ENCODE measurements around the gene STK32B.
"Not testable (repeated sequence)": the region's sequence is repeated elsewhere in the genome, so short reads cannot be mapped to it uniquely, and the experiment has no call there.

The STK32B gene

DNA sequence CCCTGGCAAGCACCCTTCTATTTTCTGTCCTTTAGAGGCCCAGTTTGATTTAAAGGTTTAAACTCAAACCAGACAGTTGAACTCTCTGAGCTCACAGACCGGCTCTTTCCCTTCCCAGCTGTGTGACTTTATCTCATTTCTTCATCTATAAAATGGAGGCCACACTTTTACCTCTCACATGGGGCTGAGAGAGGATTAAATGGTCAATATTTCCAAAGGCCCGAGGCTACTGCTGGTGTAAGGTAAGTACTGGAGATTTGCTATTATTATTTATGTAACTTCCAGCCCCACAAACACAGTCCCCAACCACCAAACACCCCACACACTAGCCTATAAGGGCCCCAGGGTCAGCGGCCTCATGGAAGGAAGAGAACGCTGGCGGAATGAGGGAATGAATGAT, 18.5 kb upstream of the STK32B start:
- DNase-seq: no peak

DNA sequence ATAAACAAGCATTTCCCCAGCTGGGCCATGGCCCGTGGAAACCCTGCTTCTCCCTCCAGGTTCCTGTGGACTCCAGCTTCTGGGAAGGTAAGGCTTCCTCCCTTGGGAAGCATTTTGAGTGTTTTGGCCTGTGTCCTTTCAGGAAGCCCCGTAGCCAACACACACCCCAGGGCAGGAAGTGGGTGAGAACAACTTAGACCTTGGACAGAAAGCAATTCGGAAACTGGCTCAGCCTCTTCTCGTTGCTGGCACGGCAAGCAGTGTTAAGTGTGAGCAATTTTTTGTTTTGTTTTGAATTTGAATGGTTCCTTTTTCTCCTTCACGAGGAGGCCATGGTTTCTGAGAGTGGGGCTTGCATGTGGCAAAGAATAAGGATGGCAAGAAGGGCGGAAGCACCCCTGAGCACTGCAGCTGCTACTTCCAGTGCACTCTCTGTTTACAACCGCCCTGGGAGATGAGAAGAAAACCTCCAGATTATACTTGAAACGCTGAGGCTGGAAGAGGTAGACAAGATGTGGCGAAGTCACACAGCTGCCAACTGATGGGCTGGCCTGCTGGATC, 17.9 kb upstream of the STK32B start:
- no peak for DNase-seq

DNA sequence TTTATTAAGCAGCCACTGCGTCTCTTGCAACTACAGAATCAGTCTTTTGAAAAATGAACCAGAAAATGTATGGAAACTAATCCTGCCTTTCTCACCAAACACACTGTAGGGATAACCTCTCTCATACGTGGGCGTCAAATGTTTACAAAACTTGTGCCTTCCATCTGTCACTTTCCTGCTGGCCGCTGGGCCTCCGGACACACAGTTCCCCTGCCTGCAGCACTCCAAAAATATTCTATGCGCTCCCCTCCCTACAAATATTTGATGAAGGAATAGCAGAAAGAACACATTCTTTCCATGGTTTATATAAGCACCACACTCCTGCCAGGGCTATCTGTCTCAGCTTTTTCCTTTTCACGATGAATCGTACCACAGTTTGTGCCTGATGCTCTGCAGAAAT, 17.1 kb upstream of the STK32B start:
- DNase-seq: no peak

DNA sequence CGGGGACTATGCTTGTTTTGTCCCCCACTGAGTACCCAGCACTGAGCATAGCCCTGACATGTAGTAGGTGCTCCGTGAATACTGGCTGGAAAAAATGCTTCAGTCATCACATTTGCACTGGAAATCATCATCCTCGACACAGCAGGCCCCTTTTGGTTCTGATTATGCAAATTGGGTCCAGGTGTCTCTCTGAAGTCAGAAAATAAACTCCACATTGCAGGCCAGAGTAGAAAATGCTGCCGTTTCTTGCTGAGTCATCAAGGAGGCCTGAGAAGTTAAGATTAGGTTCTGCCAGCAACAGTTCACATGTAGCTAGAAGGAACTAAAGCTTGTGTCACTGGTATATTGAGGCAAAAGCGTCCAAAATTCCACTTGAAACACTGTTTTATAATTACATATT, 15.0 kb upstream of the STK32B start:
- DNase-seq: no peak

DNA sequence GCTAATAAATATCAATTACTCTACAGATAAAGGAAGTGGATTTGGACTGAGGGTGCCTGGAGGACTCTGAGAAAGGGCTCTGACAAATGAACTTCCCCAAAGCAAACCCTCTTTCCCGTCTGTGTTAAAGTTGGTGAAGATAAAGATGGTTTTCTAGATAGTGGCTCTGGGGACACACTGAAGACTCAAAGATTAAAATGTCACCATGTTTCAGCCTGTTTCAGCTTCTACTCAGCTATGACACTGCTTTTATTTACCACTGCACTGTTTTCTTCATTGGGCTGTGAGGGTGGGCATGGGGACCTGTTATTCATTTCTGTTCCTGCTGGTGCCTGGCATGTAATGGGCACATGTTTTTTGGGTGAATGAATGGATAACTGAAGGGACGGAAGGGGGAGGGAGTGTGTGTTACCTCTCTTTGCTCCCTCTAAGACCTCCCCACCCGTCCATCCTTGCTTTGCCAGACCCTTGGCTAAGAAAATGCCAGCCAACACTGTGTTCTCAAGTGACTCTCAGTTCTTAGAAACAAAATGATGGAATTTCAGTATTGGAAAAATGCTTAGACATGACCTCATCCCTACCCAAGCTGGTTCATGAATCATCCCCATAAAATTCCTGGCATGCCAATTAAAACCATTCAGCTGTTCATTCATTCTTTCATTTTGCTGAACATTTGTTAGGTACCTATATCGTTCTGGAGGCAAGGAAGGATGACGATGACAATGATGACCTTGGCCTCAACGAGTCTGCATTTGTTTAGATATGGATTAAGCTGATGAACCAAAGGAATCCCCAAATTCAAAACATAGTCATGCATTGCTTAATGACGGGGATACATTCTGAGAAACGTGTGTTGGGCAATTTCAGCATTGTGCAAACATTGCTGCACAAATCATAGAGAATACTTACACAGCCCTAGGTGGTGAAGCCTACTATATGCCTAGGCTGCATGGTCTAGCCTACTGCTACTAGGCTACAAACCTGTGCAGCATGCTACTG, 13.4 kb upstream of the STK32B start:
- no peak for DNase-seq

DNA sequence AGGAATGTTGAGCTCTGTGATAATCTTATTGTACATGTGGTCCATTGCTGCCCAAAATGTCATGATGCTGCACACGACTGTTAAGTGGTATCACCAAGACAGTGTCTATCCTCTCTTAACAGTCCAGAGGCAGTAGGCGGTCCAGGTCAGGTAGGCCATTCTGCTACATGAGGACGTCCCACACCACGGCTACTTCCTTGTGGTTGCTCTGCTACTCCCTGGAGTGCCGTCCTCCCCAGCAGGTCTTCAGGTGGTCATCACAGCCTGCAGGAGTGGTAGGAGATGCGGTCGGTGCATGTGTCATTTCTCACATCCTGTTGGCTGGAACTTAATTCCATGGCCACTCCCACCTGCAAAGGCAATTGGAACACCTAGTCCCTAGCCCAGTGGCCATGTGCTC, 11.5 kb upstream of the STK32B start:
- DNase-seq: no peak

DNA sequence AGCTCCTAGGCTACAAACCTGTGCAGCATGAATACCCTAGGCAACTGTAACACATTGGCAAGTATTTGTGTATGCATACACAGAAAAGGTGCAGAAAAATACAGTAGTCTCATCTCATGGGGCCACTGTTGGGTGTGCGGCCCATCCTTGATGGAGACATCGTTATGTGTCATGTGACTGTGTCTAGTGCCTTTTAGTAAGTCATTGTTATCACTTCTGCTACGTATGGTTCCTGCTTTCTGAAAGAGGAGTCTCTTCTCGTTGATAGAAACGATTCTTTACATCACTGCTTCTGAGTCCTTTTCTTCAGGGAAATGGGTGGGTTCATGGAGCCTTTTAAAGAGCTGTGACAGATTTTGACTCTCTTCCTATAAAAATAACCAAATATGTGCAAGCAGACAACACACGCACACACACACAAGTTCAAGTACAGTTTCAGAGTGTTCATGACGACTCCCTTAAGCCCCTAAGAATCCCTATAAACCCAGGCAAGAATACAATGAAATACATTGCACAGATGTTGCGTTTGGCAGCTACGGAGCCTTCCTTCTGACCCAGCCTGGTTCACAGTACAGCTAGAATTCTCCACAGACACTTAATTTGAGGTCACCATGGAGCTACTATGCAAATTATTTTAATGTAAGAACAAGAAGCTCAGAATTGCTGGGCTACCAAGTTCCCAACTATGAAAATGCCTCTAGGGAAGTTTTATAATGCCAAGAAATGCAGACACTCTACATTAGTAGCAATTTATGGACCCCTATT, 10.2 kb upstream of the STK32B start:
- no peak for DNase-seq

DNA sequence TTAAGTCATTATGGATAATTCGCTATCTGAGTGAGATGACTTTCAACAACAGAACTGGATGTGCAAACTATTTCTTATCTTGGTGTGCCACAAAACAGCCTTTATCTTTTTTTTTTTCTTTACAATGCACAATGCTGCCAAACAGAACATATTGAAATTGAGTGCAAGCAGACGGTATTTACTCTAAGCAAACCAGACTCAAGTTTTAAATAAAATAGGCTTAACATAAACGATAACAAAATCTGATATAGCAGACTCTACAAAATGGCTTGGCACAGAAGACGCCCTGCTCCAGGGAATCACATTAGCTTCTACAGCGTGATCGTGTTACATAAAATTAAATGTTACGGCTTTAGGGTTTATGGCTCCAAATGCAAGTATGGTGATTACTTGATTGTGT, 9.6 kb upstream of the STK32B start:
- no peak for DNase-seq

DNA sequence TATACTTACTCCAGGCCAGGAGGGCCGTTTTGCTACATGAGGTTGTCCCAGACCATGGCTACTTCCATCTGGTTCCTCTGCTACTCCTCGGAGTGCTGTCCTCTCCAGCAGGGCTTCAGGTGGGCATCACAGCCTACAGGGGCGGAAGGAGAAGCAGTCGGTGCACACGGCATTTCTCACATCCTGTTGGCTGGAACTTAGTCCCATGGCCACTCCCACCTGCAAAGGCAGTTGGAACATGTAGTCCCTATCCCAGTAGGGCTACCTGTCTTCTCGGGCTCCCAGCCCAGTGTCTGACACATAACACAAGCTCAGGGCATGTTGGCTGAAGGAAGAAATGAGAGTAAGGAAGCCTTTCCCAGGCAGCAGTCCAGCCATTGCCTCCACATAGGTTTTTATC, 7.7 kb upstream of the STK32B start:
- DNase-seq: no peak

DNA sequence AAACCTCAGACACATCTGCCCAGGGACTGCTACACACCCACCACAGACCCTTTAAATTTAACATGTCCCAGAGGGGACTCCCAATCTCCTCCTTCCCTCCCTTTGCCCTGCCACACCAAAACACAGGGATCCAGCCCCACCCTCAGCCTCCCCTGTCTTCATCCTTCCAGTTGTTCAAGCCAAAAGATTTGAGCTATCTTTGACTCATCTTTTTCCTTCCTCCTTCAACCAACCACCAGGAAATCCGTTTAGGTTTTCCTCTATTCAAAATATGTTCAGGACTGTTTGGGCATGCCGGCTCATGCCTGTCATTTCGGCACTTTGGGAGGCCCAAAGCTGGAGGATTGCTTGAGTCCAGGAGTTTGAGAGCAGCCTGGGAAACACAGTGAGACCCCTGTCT, 6.9 kb upstream of the STK32B start:
- DNase-seq: no peak

DNA sequence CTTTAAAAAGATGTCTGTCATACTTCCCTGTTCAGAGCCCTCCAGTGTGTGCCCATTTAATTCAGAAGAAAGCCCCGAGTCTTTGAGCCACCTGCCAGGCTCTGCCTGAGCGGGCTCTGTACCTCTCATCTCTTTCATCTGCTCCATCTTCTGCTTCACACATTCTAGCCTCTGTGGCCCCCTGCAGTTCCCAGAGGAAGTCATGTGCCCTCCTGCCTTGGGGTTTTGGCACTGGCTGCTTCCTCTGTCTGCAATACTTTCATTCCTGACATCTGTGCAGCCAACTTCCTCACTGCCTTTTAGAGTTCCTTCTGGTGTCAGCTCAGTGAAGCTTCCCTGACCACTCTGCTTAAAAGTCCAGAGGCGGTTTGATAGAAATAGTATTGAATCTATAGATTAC, 6.2 kb upstream of the STK32B start:
- DNase-seq: no peak

DNA sequence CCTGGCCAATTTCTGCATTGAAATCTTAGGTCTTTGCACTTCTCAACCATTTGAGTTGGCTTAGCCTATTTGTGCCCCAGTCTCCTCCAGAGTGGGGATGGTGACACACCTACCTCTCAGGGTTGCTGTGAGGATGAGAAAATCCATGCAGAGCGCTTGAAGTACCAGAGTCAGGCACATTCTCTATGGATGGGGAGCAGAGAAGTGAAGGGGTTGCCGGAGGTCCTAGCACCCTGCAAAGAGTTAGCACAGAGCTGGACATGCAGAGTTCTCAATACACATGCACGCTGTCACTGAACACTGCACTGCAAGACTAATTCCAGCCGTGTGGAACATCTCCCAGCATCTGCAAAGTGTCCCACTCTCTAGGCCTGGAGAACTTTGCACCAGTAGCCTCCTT, 2.6 kb upstream of the STK32B start:
- DNase-seq: no peak

DNA sequence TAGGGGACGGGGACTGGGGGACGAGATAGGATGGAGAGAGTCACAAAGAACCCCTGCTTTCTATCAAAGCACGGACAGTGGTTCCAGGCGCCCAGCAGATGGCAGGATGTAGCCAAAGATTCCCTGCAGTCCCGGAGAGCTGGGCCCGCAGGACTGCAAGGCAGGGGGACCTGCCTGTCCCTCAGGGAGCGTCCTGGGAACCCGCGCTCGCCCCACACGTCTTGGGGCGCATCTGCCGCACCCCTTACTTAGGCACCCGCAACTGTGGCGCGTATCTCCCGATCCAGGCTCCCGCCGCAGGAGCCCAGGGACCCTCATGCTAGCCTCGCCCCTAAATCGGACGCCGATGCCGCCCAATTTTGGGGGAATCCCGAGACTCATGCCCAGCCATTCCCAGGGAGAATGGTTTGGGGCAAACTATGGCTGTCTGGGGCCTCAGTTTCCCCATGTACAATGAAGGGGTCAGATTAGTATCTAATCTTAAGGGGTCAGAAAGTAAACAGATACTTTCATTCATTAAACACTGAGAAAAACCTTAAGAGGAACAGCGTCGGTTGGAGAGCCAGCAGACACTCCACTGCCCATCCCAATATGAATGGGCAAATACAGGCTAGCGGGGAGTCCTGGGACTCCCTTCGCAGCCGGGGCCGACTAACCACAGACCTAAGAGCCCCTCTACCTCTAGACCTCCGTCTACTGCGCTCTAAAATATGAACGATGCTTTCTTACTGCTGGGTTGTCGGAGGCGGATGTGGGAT, 581 bp upstream of the STK32B start:
- DNase-seq: peak; percentile 4

DNA sequence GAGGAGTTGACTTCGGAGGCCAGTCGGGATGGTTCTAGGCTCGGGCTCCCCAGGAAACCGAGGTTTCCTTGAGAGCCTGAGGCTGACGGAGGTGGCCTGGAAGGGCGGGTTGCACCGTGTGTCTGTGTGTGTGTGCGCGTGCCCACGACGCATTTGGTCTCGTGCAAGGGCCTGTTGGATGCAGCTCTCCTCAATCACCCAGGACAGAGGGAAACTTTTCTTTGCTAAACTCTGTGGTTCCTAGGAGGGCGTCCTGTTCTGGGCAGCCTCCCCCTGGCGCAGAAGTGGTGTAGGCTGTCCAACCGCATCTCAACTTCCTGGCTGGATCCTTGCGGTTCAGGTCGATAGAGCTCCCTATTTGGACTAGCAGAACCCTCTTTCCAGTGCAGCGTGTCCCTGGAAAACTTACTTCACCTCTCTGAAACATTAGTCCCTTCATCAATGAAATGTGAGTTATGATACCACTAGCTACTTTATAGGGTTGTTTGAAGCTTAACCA, 973 bp downstream of the STK32B start:
- DNase-seq: no peak

DNA sequence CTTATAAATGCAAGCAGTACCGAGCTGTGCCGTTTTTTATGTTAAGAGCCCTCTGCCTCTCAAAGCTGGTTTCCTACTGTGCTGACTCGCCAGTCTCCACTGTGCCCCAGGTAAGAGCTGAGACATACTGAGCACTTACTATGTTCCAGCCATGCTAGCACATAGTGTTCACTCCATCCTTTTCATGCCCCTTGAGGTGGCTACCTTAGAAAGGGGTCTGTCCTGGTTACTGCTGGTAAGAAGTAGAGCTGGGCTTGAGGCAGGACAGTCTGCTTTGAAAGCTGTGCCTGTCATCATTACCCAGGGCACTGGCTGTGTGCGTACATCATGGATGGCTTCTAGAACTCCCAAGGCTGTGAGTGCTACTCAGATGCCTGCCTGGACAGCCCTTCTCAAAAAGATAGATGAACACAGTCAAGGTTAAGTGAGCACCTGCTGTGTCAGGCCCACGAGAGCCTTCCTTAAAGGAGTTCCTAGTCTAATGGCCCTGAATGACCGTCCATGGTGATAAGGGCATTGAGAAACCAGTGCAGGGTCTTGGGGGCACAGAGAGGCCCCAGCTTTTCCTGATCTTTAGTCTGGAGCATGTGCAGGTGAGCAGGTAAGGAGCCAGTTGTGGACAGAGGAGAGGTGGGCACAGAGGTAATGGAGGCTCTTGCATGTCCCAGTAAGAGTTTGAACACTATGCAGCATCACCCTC, 1.6 kb downstream of the STK32B start:
- DNase-seq: no peak

DNA sequence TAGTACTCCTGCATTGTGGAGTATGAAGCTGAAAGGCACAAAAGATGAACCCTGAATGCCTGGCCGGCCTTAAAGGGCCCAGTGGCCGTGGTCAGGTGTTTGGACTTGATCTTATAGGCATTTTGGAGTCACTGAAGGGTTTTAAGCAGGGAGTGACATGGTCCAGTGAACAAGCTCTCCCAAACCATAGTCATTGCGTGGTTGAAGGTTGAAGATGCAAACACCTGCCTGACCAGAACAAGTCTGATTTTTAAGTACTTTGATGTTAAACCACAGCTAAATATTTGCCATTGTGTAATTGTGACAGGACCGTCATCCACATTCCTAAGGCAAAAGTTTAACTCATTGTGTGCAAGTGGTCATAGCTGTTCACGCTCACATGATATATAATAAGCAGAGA, 3.3 kb downstream of the STK32B start:
- DNase-seq: no peak

DNA sequence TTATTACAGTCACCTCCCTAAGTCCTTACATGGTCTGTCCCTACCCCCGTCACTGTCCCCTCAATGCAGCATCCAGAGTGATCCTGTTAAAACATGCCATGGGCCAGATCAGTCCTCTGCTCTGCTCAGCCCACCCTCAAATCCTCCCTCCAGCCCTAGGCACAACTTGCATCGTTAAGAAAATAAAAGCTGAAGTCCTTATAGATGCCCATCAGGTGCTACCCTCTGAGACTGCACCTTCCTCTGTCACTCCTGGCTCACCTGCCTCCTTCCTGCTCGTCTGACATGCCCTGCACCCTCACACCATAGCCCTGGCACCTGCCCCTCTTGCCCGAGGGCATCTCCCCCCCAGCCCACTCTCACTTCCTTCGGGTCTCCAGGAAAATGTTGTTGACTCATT, 4.1 kb downstream of the STK32B start:
- no peak for DNase-seq

DNA sequence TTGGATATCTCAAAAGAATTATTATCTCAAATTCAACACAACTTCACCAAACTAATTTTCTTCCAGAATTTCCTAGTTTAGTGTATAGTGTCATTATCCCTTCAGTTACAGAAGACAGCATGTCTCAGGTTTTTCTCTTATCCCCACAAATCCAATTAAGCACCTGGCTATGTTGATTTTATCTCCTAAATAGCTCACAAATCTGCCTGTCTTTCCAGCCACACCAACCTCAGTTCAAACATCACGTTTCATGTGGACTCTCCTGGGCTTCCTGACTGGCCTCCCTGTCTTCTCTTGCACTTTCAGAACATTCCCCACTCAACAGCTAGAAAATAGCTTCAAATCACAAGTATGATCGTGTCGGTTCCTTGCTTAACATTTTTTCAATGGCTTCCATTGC, 14.8 kb downstream of the STK32B start:
- DNase-seq: no peak

DNA sequence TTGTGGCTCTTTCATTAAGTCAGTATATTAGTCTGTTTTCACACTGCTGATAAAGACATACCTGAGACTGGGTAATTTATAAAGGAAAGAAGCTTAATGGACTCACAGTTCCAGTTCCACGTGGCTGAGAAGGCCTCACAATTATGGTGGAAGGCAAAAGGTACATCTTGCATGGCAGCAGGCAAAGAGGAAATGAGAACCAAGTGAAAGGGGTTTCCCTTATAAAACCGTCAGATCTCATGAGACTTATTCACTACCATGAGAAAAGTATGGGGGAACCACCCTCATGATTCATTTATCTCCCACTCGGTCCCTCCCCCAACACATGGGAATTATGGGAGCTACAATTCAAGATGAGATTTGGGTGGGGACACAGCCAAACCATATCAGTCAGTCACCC, 15.7 kb downstream of the STK32B start:
- DNase-seq: not testable (repeated sequence)

DNA sequence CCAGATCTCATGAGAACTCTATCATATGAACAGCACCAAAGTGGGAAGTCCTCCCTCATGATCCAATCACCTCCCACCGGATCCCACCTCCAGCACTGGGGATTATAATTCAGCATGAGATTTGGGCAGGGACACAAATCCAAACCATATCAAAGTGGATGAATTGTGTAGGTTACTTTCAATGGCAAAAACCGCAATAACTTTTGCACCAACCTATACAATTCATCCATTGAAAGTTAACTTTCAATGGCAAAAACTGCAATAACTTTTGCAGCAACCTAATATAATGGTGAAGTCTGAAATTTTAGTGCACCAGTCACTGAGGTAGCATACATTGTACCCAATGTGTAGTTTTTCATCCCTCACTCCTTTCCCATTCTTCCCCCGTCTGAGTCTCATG, 16.6 kb downstream of the STK32B start:
- no peak for DNase-seq

DNA sequence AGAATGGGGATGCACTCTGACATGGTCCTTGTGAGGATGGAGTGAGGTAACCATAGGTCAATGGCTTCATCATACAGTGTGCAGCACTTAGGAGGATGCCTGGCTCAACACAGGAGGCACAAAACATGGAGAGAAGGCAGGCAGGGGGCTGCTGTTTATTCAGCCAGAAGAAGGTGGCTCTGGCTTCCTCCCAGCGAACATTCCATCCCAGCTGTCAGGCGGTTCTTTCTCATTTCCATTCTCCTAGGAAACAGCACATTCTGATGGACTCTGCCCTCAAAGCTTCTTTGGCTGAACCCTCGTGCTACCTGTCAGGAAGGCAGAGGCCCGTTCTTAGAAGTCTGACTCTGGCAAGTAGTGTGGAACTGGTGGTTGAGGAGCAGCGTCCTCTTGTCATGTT, 18.6 kb downstream of the STK32B start:
- no peak for DNase-seq

DNA sequence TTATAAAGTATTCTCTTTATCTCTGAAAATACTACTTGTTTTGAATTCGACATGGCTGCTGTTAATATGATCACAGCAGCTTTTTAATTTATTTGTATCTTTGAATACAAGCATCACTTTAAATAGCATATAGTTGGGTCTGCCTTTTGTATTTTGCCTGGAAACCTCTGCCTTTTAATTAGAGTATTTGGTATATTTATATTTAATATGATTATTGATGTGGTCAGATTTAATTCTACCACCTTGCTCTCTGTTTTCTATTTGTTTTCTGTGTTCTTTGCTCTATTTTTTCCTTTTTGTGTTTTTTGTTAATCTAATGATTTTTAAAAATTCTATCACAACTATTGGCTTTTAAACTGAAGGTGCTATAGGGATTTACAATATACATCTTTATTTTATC, 21.7 kb downstream of the STK32B start:
- DNase-seq: no peak
